ENCODE measurements around the gene CYP4A22. TPM values are rescaled to one million over a fixed set of nuclear protein-coding genes. Genes with fewer than 3 reads are reported as not detected.

Gene CYP4A22
- total and polyA plus RNA-seq, 9 of the 15 experiments (the other 6 are each of a cell fraction or from before 2014, with no cell fraction given), result 0.07 TPM; not detected in 8

- TF ChIP-seq ID3 (CRISPR knock-in tag; IDR thresholded peaks at IDR 0.05) (no peak), ID3 (tag; IDR thresholded peaks at IDR 0.05) (no peak), SIX5 (IDR thresholded peaks at IDR 0.05; ENCODE audit: borderline replicate concordance in 1 of 2, insufficient read depth in 1 of 2, low read depth in 1 of 2, low read length in 2 of 2) (no peak), DPF2 (IDR thresholded peaks at IDR 0.05) (no peak), STAT5A (IDR thresholded peaks at IDR 0.05; ENCODE audit: borderline replicate concordance, low read length) (no peak), ZFP1 (CRISPR knock-in tag; IDR thresholded peaks at IDR 0.05) (no peak), REST (IDR thresholded peaks at IDR 0.05; ENCODE audit: borderline replicate concordance) (no peak), REST (CRISPR knock-in tag; IDR thresholded peaks at IDR 0.05; ENCODE audit: low read depth) (no peak), TRIM28 (IDR thresholded peaks at IDR 0.05) (no peak), BRD4 (IDR thresholded peaks at IDR 0.05) (no peak), RFX7 (CRISPR knock-in tag; IDR thresholded peaks at IDR 0.05) (no peak), EP300 (IDR thresholded peaks at IDR 0.05; ENCODE audit: low read length) (no peak), MECOM (CRISPR knock-in tag; IDR thresholded peaks at IDR 0.05) (no peak), ZNF3 (CRISPR knock-in tag; IDR thresholded peaks at IDR 0.05) (no peak), CBX3 (IDR thresholded peaks at IDR 0.05; ENCODE audit: borderline replicate concordance in 1 of 2, low read length in 2 of 2) (no peak)
Measured at GRCh38 chr1:47164552-47164951, 27.3 kb downstream of the CYP4A22 start (continued).

Data from K562 (cell line).